ENCODE data around the gene ZNF319. TPM values are rescaled to one million over a fixed set of nuclear protein-coding genes. Genes with fewer than 3 reads are reported as not detected.

The ZNF319 gene
- total and polyA plus RNA-seq, 5 donors from 2014 or later = 2.6 to 13.2 (median 6.0) TPM

DNA sequence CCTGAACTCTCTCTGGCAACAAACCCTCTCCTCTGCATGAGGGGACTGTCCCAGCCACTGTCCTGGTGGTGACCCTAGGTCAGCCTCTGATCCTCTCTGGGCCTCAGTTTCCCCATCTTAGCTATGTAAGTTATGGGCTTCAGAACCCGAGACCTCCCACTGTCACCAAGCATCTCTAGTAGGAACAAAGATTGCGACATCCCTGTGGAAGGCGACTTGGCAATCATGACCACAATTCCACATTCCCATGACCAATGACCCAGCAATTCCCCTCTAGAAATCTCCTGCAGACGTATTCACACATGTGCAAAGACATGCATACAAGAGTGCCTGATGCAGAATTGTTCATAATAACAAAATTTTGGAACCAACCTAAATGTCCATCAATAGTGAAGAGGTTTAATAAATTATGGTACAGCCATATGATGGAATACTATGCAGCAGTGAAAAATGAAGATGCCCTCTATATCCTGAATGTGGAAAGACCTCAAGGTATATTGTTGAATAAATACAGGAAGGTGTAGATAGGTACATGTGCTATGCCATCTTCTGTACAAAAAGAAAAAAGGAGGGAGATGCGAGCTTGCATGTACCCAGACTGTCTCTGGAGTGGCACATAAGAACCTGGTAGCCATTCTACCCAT, 50.8 kb downstream of the ZNF319 start:
- Mint-ChIP-seq H3K36me3 (no peaks in the 10 kb centered on the region), H3K9me3 (no peaks in the 10 kb centered on the region), H3K27me3 (peaks cover 11% of the 10 kb centered on the region), H3K27ac (no peak overlapping the region), H3K4me1 (peaks cover 0 to 1% (median 0%) of the 10 kb centered on the region in 4 donors), H3K4me3 (no peak overlapping the region)
- no peak overlapping the region for H3K4me3 ChIP-seq (ENCODE audit: low read depth, low read length)
- no peaks in the 10 kb centered on the region for H3K27me3 ChIP-seq (ENCODE audit: control insufficient read depth, insufficient read depth, low read length)
- DNase-seq (no peak), ATAC-seq (ENCODE audit: low read depth in 2 of 2) (no peak)
- no peaks in the 10 kb centered on the region for H3K9me3 ChIP-seq (ENCODE audit: control insufficient read depth in 2 of 2, low read length in 2 of 2)
- no peak overlapping the region for H3K27ac ChIP-seq (ENCODE audit: insufficient read depth, low read length, poor library complexity, severe bottlenecking)
- no peaks in the 10 kb centered on the region for H3K36me3 ChIP-seq (ENCODE audit: control insufficient read depth, insufficient read depth, low read length)
- H3K4me1 ChIP-seq (ENCODE audit: control insufficient read depth, insufficient read depth, low read length, poor library complexity, severe bottlenecking) = no peaks in the 10 kb centered on the region

GRCh38 chr16:57949013-57949412, 51.5 kb downstream of the ZNF319 start:
- no peaks in the 10 kb centered on the region for H3K4me1 ChIP-seq (ENCODE audit: control insufficient read depth, insufficient read depth, low read length, poor library complexity, severe bottlenecking)
- Mint-ChIP-seq H3K4me1 (no peaks in the 10 kb centered on the region), H3K27ac (no peak overlapping the region), H3K36me3 (no peaks in the 10 kb centered on the region), H3K27me3 (peaks cover 11% of the 10 kb centered on the region), H3K4me3 (no peak overlapping the region), H3K9me3 (no peaks in the 10 kb centered on the region)
- no peaks in the 10 kb centered on the region for H3K36me3 ChIP-seq (ENCODE audit: control insufficient read depth, insufficient read depth, low read length)
- H3K4me3 ChIP-seq (ENCODE audit: low read depth, low read length) = no peak overlapping the region
- no peak for DNase-seq
- no peak overlapping the region for H3K27ac ChIP-seq (ENCODE audit: insufficient read depth, low read length, poor library complexity, severe bottlenecking)
- no peaks in the 10 kb centered on the region for H3K9me3 ChIP-seq (ENCODE audit: control insufficient read depth in 2 of 2, low read length in 2 of 2)
- H3K27me3 ChIP-seq (ENCODE audit: control insufficient read depth, insufficient read depth, low read length) = no peaks in the 10 kb centered on the region
- ATAC-seq (ENCODE audit: low read depth in 2 of 2) = no peak

GRCh38 chr16:57948027-57948426, 52.4 kb downstream of the ZNF319 start:
- Mint-ChIP-seq H3K4me1 (no peaks in the 10 kb centered on the region), H3K4me3 (no peak overlapping the region), H3K36me3 (no peaks in the 10 kb centered on the region), H3K27me3 (peaks cover 5% of the 10 kb centered on the region), H3K27ac (no peak overlapping the region), H3K9me3 (no peaks in the 10 kb centered on the region)
- Histone ChIP-seq H3K4me3 (ENCODE audit: low read depth, low read length) (no peak overlapping the region), H3K36me3 (ENCODE audit: control insufficient read depth, insufficient read depth, low read length) (no peaks in the 10 kb centered on the region), H3K27me3 (ENCODE audit: control insufficient read depth, insufficient read depth, low read length) (no peaks in the 10 kb centered on the region), H3K27ac (ENCODE audit: insufficient read depth, low read length, poor library complexity, severe bottlenecking) (no peak overlapping the region), H3K9me3 (ENCODE audit: control insufficient read depth in 2 of 2, low read length in 2 of 2) (no peaks in the 10 kb centered on the region), H3K4me1 (ENCODE audit: control insufficient read depth, insufficient read depth, low read length, poor library complexity, severe bottlenecking) (no peaks in the 10 kb centered on the region)
- DNase-seq = no peak
- no peak for ATAC-seq (ENCODE audit: low read depth in 2 of 2)

GRCh38 chr16:57947261-57947660, 53.2 kb downstream of the ZNF319 start:
- no peaks in the 10 kb centered on the region for H3K4me1 ChIP-seq (ENCODE audit: control insufficient read depth, insufficient read depth, low read length, poor library complexity, severe bottlenecking)
- no peak overlapping the region for H3K4me3 ChIP-seq (ENCODE audit: low read depth, low read length)
- Mint-ChIP-seq H3K36me3 (no peaks in the 10 kb centered on the region), H3K27me3 (peaks cover 6% of the 10 kb centered on the region), H3K4me3 (no peak overlapping the region), H3K9me3 (no peaks in the 10 kb centered on the region), H3K4me1 (no peaks in the 10 kb centered on the region), H3K27ac (no peak overlapping the region)
- no peaks in the 10 kb centered on the region for H3K36me3 ChIP-seq (ENCODE audit: control insufficient read depth, insufficient read depth, low read length)
- no peaks in the 10 kb centered on the region for H3K27me3 ChIP-seq (ENCODE audit: control insufficient read depth, insufficient read depth, low read length)
- ATAC-seq (ENCODE audit: low read depth in 2 of 2) = no peak
- no peak for DNase-seq
- no peak overlapping the region for H3K27ac ChIP-seq (ENCODE audit: insufficient read depth, low read length, poor library complexity, severe bottlenecking)
- no peaks in the 10 kb centered on the region for H3K9me3 ChIP-seq (ENCODE audit: control insufficient read depth in 2 of 2, low read length in 2 of 2)

DNA sequence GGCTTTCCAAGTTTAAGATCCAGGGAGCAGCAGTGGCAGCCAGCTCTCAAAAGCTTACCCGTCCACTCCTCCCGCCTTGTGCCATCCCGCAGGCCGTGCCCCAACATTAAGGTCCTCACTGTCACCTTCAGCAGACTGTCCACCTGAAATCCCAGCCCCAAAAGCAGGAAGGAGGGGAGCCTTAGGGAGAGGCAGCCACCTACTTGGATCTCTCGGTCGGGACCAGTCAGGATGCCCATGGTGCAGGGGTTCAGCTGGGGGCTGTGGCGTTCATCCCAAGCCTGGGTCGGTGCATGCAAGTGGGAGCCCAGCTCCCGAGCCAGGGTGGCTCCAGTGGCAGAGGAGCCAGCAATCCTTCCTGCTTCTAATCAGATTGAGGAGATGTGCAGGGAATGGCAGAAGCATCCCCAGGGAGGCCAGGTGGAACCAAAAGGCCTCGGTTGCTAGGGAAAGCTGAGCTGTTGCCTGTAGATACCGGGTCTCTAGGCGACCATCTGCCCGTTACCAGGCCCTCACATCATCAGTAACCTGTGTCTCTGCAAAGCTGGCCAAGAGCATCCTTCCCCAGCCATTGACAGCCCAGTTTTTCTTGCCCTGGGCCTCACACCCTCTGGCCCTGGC, 54.2 kb downstream of the ZNF319 start:
- Mint-ChIP-seq H3K4me1 (no peaks in the 10 kb centered on the region), H3K36me3 (no peaks in the 10 kb centered on the region), H3K27ac (no peak overlapping the region), H3K27me3 (peaks cover 11% of the 10 kb centered on the region), H3K4me3 (no peak overlapping the region), H3K9me3 (no peaks in the 10 kb centered on the region)
- H3K36me3 ChIP-seq (ENCODE audit: control insufficient read depth, insufficient read depth, low read length) = no peaks in the 10 kb centered on the region
- H3K4me1 ChIP-seq (ENCODE audit: control insufficient read depth, insufficient read depth, low read length, poor library complexity, severe bottlenecking) = no peaks in the 10 kb centered on the region
- H3K27me3 ChIP-seq (ENCODE audit: control insufficient read depth, insufficient read depth, low read length) = no peaks in the 10 kb centered on the region
- H3K27ac ChIP-seq (ENCODE audit: insufficient read depth, low read length, poor library complexity, severe bottlenecking) = no peak overlapping the region
- DNase-seq (no peak), ATAC-seq (ENCODE audit: low read depth in 2 of 2) (no peak)
- no peaks in the 10 kb centered on the region for H3K9me3 ChIP-seq (ENCODE audit: control insufficient read depth in 2 of 2, low read length in 2 of 2)
- H3K4me3 ChIP-seq (ENCODE audit: low read depth, low read length) = no peak overlapping the region

DNA sequence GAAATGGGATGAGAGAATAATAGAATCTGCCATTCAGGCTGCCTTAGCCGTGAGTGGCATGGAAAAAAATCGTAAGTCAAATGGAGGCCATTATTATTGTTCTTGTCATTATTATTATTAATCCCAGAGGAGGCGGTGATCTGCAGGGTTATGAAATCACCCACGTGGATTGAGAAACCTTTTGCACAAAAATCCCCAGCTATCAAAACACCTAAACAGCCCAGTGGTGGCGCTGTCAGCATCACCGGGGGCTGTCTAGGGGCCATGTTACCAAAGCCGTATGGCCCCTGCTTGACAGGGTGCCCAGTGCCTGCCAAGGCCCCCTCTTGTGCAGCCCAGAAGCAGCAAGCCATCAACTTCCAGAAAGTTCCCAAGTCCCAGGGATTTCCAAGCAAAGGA, 54.7 kb downstream of the ZNF319 start:
- Histone ChIP-seq H3K27me3 (ENCODE audit: control insufficient read depth, insufficient read depth, low read length) (no peaks in the 10 kb centered on the region), H3K4me3 (ENCODE audit: low read depth, low read length) (no peak overlapping the region), H3K4me1 (ENCODE audit: control insufficient read depth, insufficient read depth, low read length, poor library complexity, severe bottlenecking) (no peaks in the 10 kb centered on the region), H3K27ac (ENCODE audit: insufficient read depth, low read length, poor library complexity, severe bottlenecking) (no peak overlapping the region), H3K9me3 (ENCODE audit: control insufficient read depth in 2 of 2, low read length in 2 of 2) (no peaks in the 10 kb centered on the region), H3K36me3 (ENCODE audit: control insufficient read depth, insufficient read depth, low read length) (no peaks in the 10 kb centered on the region)
- Mint-ChIP-seq H3K4me3 (no peak overlapping the region), H3K27ac (no peak overlapping the region), H3K27me3 (peaks cover 11% of the 10 kb centered on the region), H3K9me3 (no peaks in the 10 kb centered on the region), H3K36me3 (no peaks in the 10 kb centered on the region), H3K4me1 (no peaks in the 10 kb centered on the region)
- ATAC-seq (ENCODE audit: low read depth in 2 of 2) (no peak), DNase-seq (no peak)

DNA sequence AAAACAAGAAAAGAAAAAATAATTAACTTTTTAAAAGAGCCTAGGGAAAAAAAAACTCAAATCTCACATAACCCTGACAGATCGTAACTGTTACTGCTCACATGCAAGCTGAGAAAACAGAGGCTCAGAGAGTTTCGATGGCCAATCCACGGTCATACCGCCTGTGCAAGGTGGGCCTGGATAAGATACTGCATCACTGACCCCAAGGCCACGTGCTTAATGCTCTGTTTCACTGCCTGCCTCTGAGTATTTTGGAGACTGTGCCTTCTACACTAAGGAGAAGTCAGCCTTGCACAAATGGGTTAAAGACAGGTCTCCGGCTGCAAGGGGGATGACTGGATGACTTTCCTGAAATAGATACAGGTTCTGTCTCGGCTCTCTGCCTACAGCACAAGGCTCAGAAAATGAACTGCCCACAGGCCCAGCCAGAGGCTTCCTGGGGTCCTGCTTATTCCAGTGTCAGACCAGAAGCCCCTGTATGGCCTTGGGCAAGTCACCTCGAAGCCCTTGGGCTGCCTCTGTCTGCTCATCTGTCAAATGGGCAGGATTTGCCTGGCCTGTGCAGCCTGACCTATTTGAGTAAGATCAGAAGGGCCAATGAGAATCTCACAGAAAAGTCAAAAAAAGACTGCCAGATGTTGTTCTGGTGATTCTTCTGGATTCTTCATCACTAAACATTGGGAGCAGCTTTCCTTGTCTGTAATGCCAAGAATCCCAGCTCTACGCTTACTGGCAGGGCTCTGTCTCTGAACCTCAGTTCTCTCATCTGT, 55.3 kb downstream of the ZNF319 start:
- no peak overlapping the region for H3K27ac ChIP-seq (ENCODE audit: insufficient read depth, low read length, poor library complexity, severe bottlenecking)
- Mint-ChIP-seq H3K9me3 (no peaks in the 10 kb centered on the region), H3K36me3 (no peaks in the 10 kb centered on the region), H3K27me3 (peaks cover 11% of the 10 kb centered on the region), H3K4me3 (no peak overlapping the region), H3K4me1 (no peaks in the 10 kb centered on the region), H3K27ac (no peak overlapping the region)
- ATAC-seq (ENCODE audit: low read depth in 2 of 2) (no peak), DNase-seq (no peak)
- H3K27me3 ChIP-seq (ENCODE audit: control insufficient read depth, insufficient read depth, low read length) = no peaks in the 10 kb centered on the region
- H3K4me1 ChIP-seq (ENCODE audit: control insufficient read depth, insufficient read depth, low read length, poor library complexity, severe bottlenecking) = no peaks in the 10 kb centered on the region
- H3K4me3 ChIP-seq (ENCODE audit: low read depth, low read length) = no peak overlapping the region
- no peaks in the 10 kb centered on the region for H3K9me3 ChIP-seq (ENCODE audit: control insufficient read depth in 2 of 2, low read length in 2 of 2)
- no peaks in the 10 kb centered on the region for H3K36me3 ChIP-seq (ENCODE audit: control insufficient read depth, insufficient read depth, low read length)

All from CD4-positive, CD25-positive, alpha-beta regulatory T cell (primary cell).